Fibroblast of lung (primary cell): Measurements from ENCODE around the gene PLEKHA7. TPM values are rescaled to one million over a fixed set of nuclear protein-coding genes. Genes with fewer than 3 reads are reported as not detected.

ENCODE experiments used
- DNase-seq, 2 donors: peaks; one replicate each; pipeline versions ENCODE4 v3.0.0 to v3.0.0-alpha.2; 2010; ENCODE audit warnings: low read depth in 2 of 2
- H2AFZ ChIP-seq: 2 replicates; pipeline ENCODE4 v1.5.1; 2012; ENCODE audit warnings: low read length, control low read depth, inconsistent platforms
- H3K27ac ChIP-seq: 2 replicates; pipeline ENCODE4 v1.5.1; 2011; ENCODE audit warnings: low read length, control low read depth; ENCODE audit not compliant: insufficient read depth
- H3K27me3 ChIP-seq: 2 replicates; pipeline ENCODE4 v1.5.1; 2011; ENCODE audit warnings: mild to moderate bottlenecking, low read length; ENCODE audit not compliant: control insufficient read depth, insufficient read depth
- H3K36me3 ChIP-seq: 2 replicates; pipeline ENCODE4 v1.5.1; 2011; ENCODE audit warnings: low read length; ENCODE audit not compliant: control insufficient read depth, insufficient read depth
- H3K4me1 ChIP-seq: 2 replicates; pipeline ENCODE4 v1.5.1; 2011; ENCODE audit warnings: low read length; ENCODE audit not compliant: control insufficient read depth, insufficient read depth; ENCODE audit errors: extremely low read depth
- H3K4me2 ChIP-seq: 2 replicates; pipeline ENCODE4 v1.5.1; 2011; ENCODE audit warnings: low read length, control low read depth; ENCODE audit not compliant: insufficient read depth; ENCODE audit errors: extremely low read depth
- H3K4me3 ChIP-seq, 4 experiments: fragments of 200-600 bp in 1 of 4; sonication (generic) in 1 of 4; replicated peaks in 1 of 4; 2 replicates each; pipeline ENCODE4 v1.5.1; 2011 to 2016; ENCODE audit warnings: low read length in 4 of 4, low read depth in 3 of 4, mild to moderate bottlenecking in 3 of 4, control low read depth in 2 of 4, inconsistent platforms in 1 of 4, mixed read lengths in 1 of 4; ENCODE audit not compliant: insufficient read depth in 1 of 4; ENCODE audit errors: control extremely low read depth in 1 of 4
- H3K79me2 ChIP-seq: 2 replicates; pipeline ENCODE4 v1.5.1; 2012; ENCODE audit warnings: mild to moderate bottlenecking, low read length, inconsistent platforms; ENCODE audit not compliant: control insufficient read depth, insufficient read depth
- H3K9ac ChIP-seq: 2 replicates; pipeline ENCODE4 v1.5.1; 2011; ENCODE audit warnings: mild to moderate bottlenecking, low read length, control low read depth; ENCODE audit not compliant: insufficient read depth
- H3K9me3 ChIP-seq: 2 replicates; pipeline ENCODE4 v1.5.1; 2012; ENCODE audit warnings: low read depth, low read length; ENCODE audit not compliant: control insufficient read depth, insufficient read depth
- H4K20me1 ChIP-seq: 2 replicates; pipeline ENCODE4 v1.5.1; 2011; ENCODE audit warnings: low read length; ENCODE audit not compliant: control insufficient read depth, insufficient read depth; ENCODE audit errors: extremely low read depth
- CTCF ChIP-seq, 2 donors: IDR thresholded peaks in 1 of 2; conservative IDR thresholded peaks in 1 of 2; 1 replicate in 1 of 2; 2 replicates in 1 of 2; pipeline ENCODE4 v1.5.1; 2011 to 2012; ENCODE audit warnings: low read length in 2 of 2, control low read depth in 1 of 2, inconsistent platforms in 1 of 2, low read depth in 1 of 2, mild to moderate bottlenecking in 1 of 2
- EZH2 ChIP-seq: IDR thresholded peaks from 2 replicates; pipeline ENCODE4 v1.5.1; 2012; ENCODE audit warnings: low read length, control low read depth, mild to moderate bottlenecking; ENCODE audit errors: missing control alignments
- polyA plus RNA-seq, 2 donors: library from polyadenylated mRNA; depleted of rRNA in 1 of 2; stranded (reverse) in 1 of 2; unstranded in 1 of 2; fragments of >200 nt; gene quantifications; 2 replicates each; pipeline ENCODE4 v1.2.1, GENCODE V29; 2011 to 2012; ENCODE audit warnings: missing spikeins in 1 of 2
- total RNA-seq: library from RNA; depleted of rRNA; stranded (reverse); fragments of >200 nt; gene quantifications from 2 replicates; pipeline ENCODE4 v1.2.1, GENCODE V29; 2014

PLEKHA7 gene
- total and polyA plus RNA-seq, 2 donors (not counting 1 experiment from before 2014, with no cell fraction given) = 0.11 to 0.17 TPM

- no peaks in the 10 kb centered on the region for H3K9me3 ChIP-seq
- no peaks in the 10 kb centered on the region for H3K36me3 ChIP-seq
- H3K4me3 ChIP-seq = no peak overlapping the region
- H3K4me2 ChIP-seq = no peak overlapping the region
- no peak for DNase-seq
- no peaks in the 10 kb centered on the region for H4K20me1 ChIP-seq
- peaks cover 4% of the 10 kb centered on the region for H3K27me3 ChIP-seq
- H3K79me2 ChIP-seq = no peaks in the 10 kb centered on the region
- no peaks in the 10 kb centered on the region for H3K4me1 ChIP-seq
- no peak for TF ChIP-seq CTCF (conservative IDR thresholded peaks at IDR 0.05 in 1 of 2, IDR thresholded peaks at IDR 0.05 in 1 of 2; ENCODE audit: low read depth in 1 of 2, low read length in 2 of 2)
- no peak for TF ChIP-seq EZH2
- H2AFZ ChIP-seq = no peak overlapping the region
- H3K27ac ChIP-seq = no peak overlapping the region
- H3K9ac ChIP-seq = no peak overlapping the region
These were observed 24.7 kb downstream of the PLEKHA7 start for GRCh38 chr11:16989554-16989953.

GRCh38 chr11:16987205-16987568, 27.0 kb downstream of the PLEKHA7 start:
- no peak overlapping the region for H3K4me2 ChIP-seq
- no peak for TF ChIP-seq CTCF (conservative IDR thresholded peaks at IDR 0.05 in 1 of 2, IDR thresholded peaks at IDR 0.05 in 1 of 2; ENCODE audit: low read depth in 1 of 2, low read length in 2 of 2)
- no peak for TF ChIP-seq EZH2

GRCh38 chr11:16986434-16987204, 27.6 kb downstream of the PLEKHA7 start:
- Histone ChIP-seq H3K4me1 (no peaks in the 10 kb centered on the region), H4K20me1 (no peaks in the 10 kb centered on the region), H3K9me3 (no peaks in the 10 kb centered on the region), H3K9ac (no peak overlapping the region), H3K4me2 (no peak overlapping the region), H3K4me3 (no peak overlapping the region), H3K79me2 (no peaks in the 10 kb centered on the region), H3K27ac (no peak overlapping the region), H2AFZ (no peak overlapping the region), H3K36me3 (no peaks in the 10 kb centered on the region), H3K27me3 (peaks cover 4% of the 10 kb centered on the region)
- no peak for TF ChIP-seq EZH2
- DNase-seq = no peak

More at GRCh38 chr11:16987205-16987568, 27.0 kb downstream of the PLEKHA7 start:
- Histone ChIP-seq H3K36me3 (no peaks in the 10 kb centered on the region), H3K4me3 (no peak overlapping the region), H3K9ac (no peak overlapping the region), H3K79me2 (no peaks in the 10 kb centered on the region), H3K4me1 (no peaks in the 10 kb centered on the region), H4K20me1 (no peaks in the 10 kb centered on the region), H3K9me3 (no peaks in the 10 kb centered on the region), H3K27me3 (peaks cover 4% of the 10 kb centered on the region), H2AFZ (no peak overlapping the region), H3K27ac (no peak overlapping the region)
- no peak for DNase-seq
